Left ventricle myocardium inferior (tissue), 1 donor: ENCODE data around the gene NFKBIZ. TPM values are rescaled to one million over a fixed set of nuclear protein-coding genes. Genes with fewer than 3 reads are reported as not detected.
"Not testable (repeated sequence)": the region's sequence is repeated elsewhere in the genome, so short reads cannot be mapped to it uniquely, and the experiment has no call there.

Experiments used
- DNase-seq: peaks from one replicate; pipeline ENCODE4 v3.0.0-alpha.2; 2020
- H3K27ac ChIP-seq: fragments of 200-600 bp; replicated peaks from 2 replicates; pipeline ENCODE4 v1.8.0; 2021
- H3K27me3 ChIP-seq: fragments of 200-600 bp; 2 replicates; pipeline ENCODE4 v1.8.0; 2021; ENCODE audit warnings: low read depth
- H3K36me3 ChIP-seq: fragments of 200-600 bp; 2 replicates; pipeline ENCODE4 v1.8.0; 2021
- H3K4me1 ChIP-seq: fragments of 200-600 bp; 2 replicates; pipeline ENCODE4 v1.8.0; 2021
- H3K4me3 ChIP-seq: fragments of 200-600 bp; 2 replicates; pipeline ENCODE4 v1.8.0; 2021; ENCODE audit warnings: mild to moderate bottlenecking, moderate library complexity
- H3K9me3 ChIP-seq: fragments of 200-600 bp; replicated peaks from 2 replicates; pipeline ENCODE4 v1.8.0; 2021
- intact Hi-C: fragments of 100-400 bp; cut with micrococcal nuclease; formaldehyde crosslinking; loops from one replicate; pipeline ENCODE4 v1.11.0; 2022
- total RNA-seq: library from RNA; stranded (reverse); fragmentation: NEBNext Ultra II Directional; extraction: Animal tissue kit (Norgen Biotek cat#: 25700); gene quantifications from one replicate; pipeline ENCODE4 v1.2.1, GENCODE V29; 2021
- TF ChIP-seq, protein P1 (sequence below): fragments of 200-600 bp; IDR thresholded peaks from 2 replicates; pipeline ENCODE4 v1.8.0; 2021; ENCODE audit warnings: antibody characterized with exemption, mild to moderate bottlenecking, borderline replicate concordance
- donor health status: DM: no; HTN: yes; CAD: no; lungs with severe emphysema.

Gene NFKBIZ
- total RNA-seq, 1 donor from 2014 or later: 15.0 TPM

GRCh38 chr3:101858464-101859030 lies 9.2 kb downstream of the NFKBIZ start:
- no peaks in the 10 kb centered on the region for H3K9me3 ChIP-seq
- H3K4me3 ChIP-seq: peak overlapping the region; percentile 5
- DNase-seq: no peak
- peaks cover 89% of the 10 kb centered on the region for H3K36me3 ChIP-seq
- TF ChIP-seq, protein P1, sequence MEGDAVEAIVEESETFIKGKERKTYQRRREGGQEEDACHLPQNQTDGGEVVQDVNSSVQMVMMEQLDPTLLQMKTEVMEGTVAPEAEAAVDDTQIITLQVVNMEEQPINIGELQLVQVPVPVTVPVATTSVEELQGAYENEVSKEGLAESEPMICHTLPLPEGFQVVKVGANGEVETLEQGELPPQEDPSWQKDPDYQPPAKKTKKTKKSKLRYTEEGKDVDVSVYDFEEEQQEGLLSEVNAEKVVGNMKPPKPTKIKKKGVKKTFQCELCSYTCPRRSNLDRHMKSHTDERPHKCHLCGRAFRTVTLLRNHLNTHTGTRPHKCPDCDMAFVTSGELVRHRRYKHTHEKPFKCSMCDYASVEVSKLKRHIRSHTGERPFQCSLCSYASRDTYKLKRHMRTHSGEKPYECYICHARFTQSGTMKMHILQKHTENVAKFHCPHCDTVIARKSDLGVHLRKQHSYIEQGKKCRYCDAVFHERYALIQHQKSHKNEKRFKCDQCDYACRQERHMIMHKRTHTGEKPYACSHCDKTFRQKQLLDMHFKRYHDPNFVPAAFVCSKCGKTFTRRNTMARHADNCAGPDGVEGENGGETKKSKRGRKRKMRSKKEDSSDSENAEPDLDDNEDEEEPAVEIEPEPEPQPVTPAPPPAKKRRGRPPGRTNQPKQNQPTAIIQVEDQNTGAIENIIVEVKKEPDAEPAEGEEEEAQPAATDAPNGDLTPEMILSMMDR: no peak
- H3K4me1 ChIP-seq: peaks cover 36% of the 10 kb centered on the region
- intact Hi-C loops: no loop called here
- no peaks in the 10 kb centered on the region for H3K27me3 ChIP-seq
- no peak overlapping the region for H3K27ac ChIP-seq

- TF ChIP-seq, protein P1: no peak
- Histone ChIP-seq H3K4me3 (no peak overlapping the region), H3K36me3 (peaks cover 75% of the 10 kb centered on the region), H3K4me1 (peaks cover 24% of the 10 kb centered on the region), H3K27ac (no peak overlapping the region), H3K27me3 (no peaks in the 10 kb centered on the region), H3K9me3 (no peaks in the 10 kb centered on the region)
- intact Hi-C loops: no loop called here
- DNase-seq: no peak
Measured at GRCh38 chr3:101859882-101860448, 10.7 kb downstream of the NFKBIZ start.

DNA sequence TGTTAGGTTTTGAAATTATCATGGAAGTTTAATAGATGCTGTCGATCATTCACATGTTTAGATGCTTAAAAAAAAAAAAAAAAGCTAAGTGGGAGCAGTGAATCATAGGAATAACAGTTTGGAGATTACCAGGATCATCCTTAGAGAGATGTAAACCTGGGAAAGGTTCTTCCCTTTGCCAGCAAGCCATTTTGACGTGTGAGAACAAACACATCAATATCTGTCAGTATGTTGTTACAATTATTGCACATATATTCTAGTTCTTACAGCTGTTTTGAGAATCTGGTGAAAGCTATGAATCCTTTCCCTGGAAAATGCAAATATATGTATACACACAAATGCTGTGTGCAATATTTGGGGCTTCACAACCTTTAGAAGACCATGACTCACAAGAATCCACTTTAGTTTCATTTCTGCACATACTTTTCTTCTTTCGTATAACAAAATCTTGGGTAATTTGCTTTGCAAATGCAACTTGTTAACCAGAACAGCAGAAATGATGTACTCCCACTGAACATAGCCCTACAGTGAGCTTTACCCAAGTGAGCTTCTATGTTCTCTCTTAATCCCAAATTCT lies 12.0 kb downstream of the NFKBIZ start:
- Histone ChIP-seq H3K27me3 (no peaks in the 10 kb centered on the region), H3K27ac (no peak overlapping the region), H3K4me3 (no peak overlapping the region), H3K36me3 (peaks cover 62% of the 10 kb centered on the region), H3K4me1 (peaks cover 17% of the 10 kb centered on the region), H3K9me3 (no peaks in the 10 kb centered on the region)
- intact Hi-C loops: no loop called here
- TF ChIP-seq, protein P1: no peak
- DNase-seq: no peak

- H3K4me3 ChIP-seq: no peak overlapping the region
- no peak for DNase-seq
- H3K27me3 ChIP-seq: no peaks in the 10 kb centered on the region
- H3K4me1 ChIP-seq: peaks cover 11% of the 10 kb centered on the region
- H3K36me3 ChIP-seq: peaks cover 56% of the 10 kb centered on the region
- TF ChIP-seq, protein P1: no peak
- intact Hi-C loops: no loop called here
- no peak overlapping the region for H3K27ac ChIP-seq
- H3K9me3 ChIP-seq: no peaks in the 10 kb centered on the region
Measured at GRCh38 chr3:101861789-101862415, 12.6 kb downstream of the NFKBIZ start.

GRCh38 chr3:101862416-101863165 lies 13.3 kb downstream of the NFKBIZ start:
- Histone ChIP-seq H3K9me3 (no peaks in the 10 kb centered on the region), H3K36me3 (peaks cover 49% of the 10 kb centered on the region), H3K27ac (no peak overlapping the region), H3K4me3 (no peak overlapping the region), H3K4me1 (peaks cover 7% of the 10 kb centered on the region), H3K27me3 (no peaks in the 10 kb centered on the region)
- DNase-seq: no peak
- TF ChIP-seq, protein P1: no peak
- intact Hi-C loops: no loop called here

- Histone ChIP-seq H3K4me1 (peaks cover 22% of the 10 kb centered on the region), H3K36me3 (peaks cover 26% of the 10 kb centered on the region)
- intact Hi-C loops, H3K9me3 ChIP-seq, DNase-seq, H3K27me3 ChIP-seq, H3K4me3 ChIP-seq, H3K27ac ChIP-seq: not testable (repeated sequence)
Measured at GRCh38 chr3:101864926-101865325, 15.6 kb downstream of the NFKBIZ start.
